CD14-positive monocyte (primary cell): Measurements from ENCODE around the gene TPM1. TPM values are rescaled to one million over a fixed set of nuclear protein-coding genes. Genes with fewer than 3 reads are reported as not detected.

Experiments
- DNase-seq, 3 donors: peaks; one replicate each; pipeline ENCODE4 v3.0.0-alpha.2; 2011 to 2022
- H2AFZ ChIP-seq: 2 replicates; pipeline ENCODE4 v1.6.0; 2012; ENCODE audit warnings: mild to moderate bottlenecking, low read depth, low read length, inconsistent platforms; ENCODE audit not compliant: insufficient read depth, poor library complexity, severe bottlenecking
- H3K27ac ChIP-seq, 2 donors: 1 replicate in 1 of 2; 2 replicates in 1 of 2; pipeline ENCODE4 v1.5.1; 2012 to 2013; ENCODE audit warnings: low read length in 2 of 2, control low read depth in 1 of 2, inconsistent platforms in 1 of 2, low read depth in 1 of 2, mild to moderate bottlenecking in 1 of 2
- H3K27me3 ChIP-seq, 2 donors: one replicate each; pipeline versions ENCODE4 v1.6.0 to v1.6.1; 2011 to 2013; ENCODE audit warnings: low read length in 2 of 2; ENCODE audit not compliant: control insufficient read depth in 2 of 2, insufficient read depth in 2 of 2
- H3K36me3 ChIP-seq, 2 donors: replicated peaks in 1 of 2; 1 replicate in 1 of 2; 2 replicates in 1 of 2; pipeline versions ENCODE4 v1.5.1 to v1.6.1; 2012 to 2013; ENCODE audit warnings: low read length in 2 of 2, control low read depth in 1 of 2, inconsistent platforms in 1 of 2, mild to moderate bottlenecking in 1 of 2; ENCODE audit not compliant: insufficient read depth in 2 of 2, control insufficient read depth in 1 of 2
- H3K4me1 ChIP-seq, 2 donors: 1 replicate in 1 of 2; 2 replicates in 1 of 2; pipeline versions ENCODE4 v1.5.1 to v1.6.1; 2012 to 2013; ENCODE audit warnings: low read length in 2 of 2, control low read depth in 1 of 2, inconsistent platforms in 1 of 2, mild to moderate bottlenecking in 1 of 2, moderate library complexity in 1 of 2; ENCODE audit not compliant: insufficient read depth in 2 of 2, control insufficient read depth in 1 of 2
- H3K4me2 ChIP-seq: replicated peaks from 2 replicates; pipeline ENCODE3; 2012; ENCODE audit warnings: low read length, moderate library complexity, mild to moderate bottlenecking; ENCODE audit not compliant: poor library complexity, severe bottlenecking; ENCODE audit errors: extremely low read depth
- H3K4me3 ChIP-seq, 3 experiments: fragments of 200-600 bp in 1 of 3; sonication (generic) in 1 of 3; replicated peaks in 1 of 3; 1 replicate in 2 of 3; 2 replicates in 1 of 3; pipeline ENCODE4 v1.5.1; 2011 to 2013; ENCODE audit warnings: low read length in 3 of 3, mild to moderate bottlenecking in 3 of 3, control low read depth in 2 of 3, low read depth in 2 of 3, inconsistent platforms in 1 of 3, moderate library complexity in 1 of 3
- H3K79me2 ChIP-seq: 2 replicates; pipeline ENCODE4 v1.6.0; 2012; ENCODE audit warnings: mild to moderate bottlenecking, control low read depth, inconsistent platforms, low read length, moderate library complexity; ENCODE audit not compliant: insufficient read depth
- H3K9ac ChIP-seq: 2 replicates; pipeline ENCODE4 v1.6.0; 2017; ENCODE audit warnings: low read length, mild to moderate bottlenecking; ENCODE audit not compliant: insufficient read depth, poor library complexity, severe bottlenecking
- H3K9me3 ChIP-seq, 2 donors: replicated peaks in 1 of 2; 1 replicate in 1 of 2; 2 replicates in 1 of 2; pipeline versions ENCODE4 v1.5.1 to v1.6.1; 2012 to 2013; ENCODE audit warnings: low read length in 2 of 2, control low read depth in 1 of 2; ENCODE audit not compliant: control insufficient read depth in 1 of 2, insufficient read depth in 1 of 2
- H4K20me1 ChIP-seq: 2 replicates; pipeline ENCODE4 v1.6.0; 2012; ENCODE audit warnings: mild to moderate bottlenecking, low read length, control low read depth, moderate library complexity; ENCODE audit not compliant: insufficient read depth
- H3K27ac Mint-ChIP-seq, 7 donors: one replicate each; pipeline ENCODE4 v1.8.0; 2020; ENCODE audit warnings: mild to moderate bottlenecking in 7 of 7, mixed read lengths in 7 of 7, moderate library complexity in 6 of 7, inconsistent platforms in 2 of 7
- H3K27me3 Mint-ChIP-seq, 3 donors: one replicate each; pipeline ENCODE4 v1.8.0; 2021 to 2022; ENCODE audit warnings: low read depth in 3 of 3, mild to moderate bottlenecking in 3 of 3, mixed read lengths in 3 of 3, moderate library complexity in 3 of 3, inconsistent platforms in 1 of 3
- H3K36me3 Mint-ChIP-seq, 2 donors: one replicate each; pipeline ENCODE4 v1.8.0; 2020; ENCODE audit warnings: mixed read lengths in 2 of 2, inconsistent platforms in 1 of 2, mild to moderate bottlenecking in 1 of 2
- H3K4me1 Mint-ChIP-seq: one replicate; pipeline ENCODE4 v1.8.0; 2020; ENCODE audit warnings: mild to moderate bottlenecking, mixed read lengths
- H3K4me3 Mint-ChIP-seq, 2 donors: one replicate each; pipeline ENCODE4 v1.8.0; 2020; ENCODE audit warnings: mild to moderate bottlenecking in 2 of 2, mixed read lengths in 2 of 2, moderate library complexity in 1 of 2
- H3K9me3 Mint-ChIP-seq, 7 donors: one replicate each; pipeline ENCODE4 v1.8.0; 2020 to 2022; ENCODE audit warnings: mixed read lengths in 7 of 7, mild to moderate bottlenecking in 6 of 7, moderate library complexity in 6 of 7, inconsistent platforms in 2 of 7
- CTCF ChIP-seq: fragments of 200-600 bp; IDR thresholded peaks from one replicate; pipeline ENCODE4 v1.8.0; 2022; ENCODE audit warnings: antibody characterized with exemption, mild to moderate bottlenecking
- WGBS: methylation state at CpG from one replicate; pipeline ENCODE4 v1.1.5; 2013; ENCODE audit warnings: missing lambda C conversion rate; ENCODE audit not compliant: insufficient coverage; 5-methylcytosine and 5-hydroxymethylcytosine counted together
- intact Hi-C, 2 donors: fragments of 100-400 bp; cut with micrococcal nuclease; formaldehyde crosslinking; loops; one replicate each; pipeline versions ENCODE4 v1.15.0 to v1.15.1; 2023
- polyA plus RNA-seq, 3 donors: library from polyadenylated mRNA; depleted of rRNA in 1 of 3; unstranded in 2 of 3; stranded (reverse) in 1 of 3; fragments of 300-500 nt in 2 of 3; fragments of >200 nt in 1 of 3; fragmentation: Illumina TruSeq in 2 of 3; gene quantifications; 1 replicate in 2 of 3; 2 replicates in 1 of 3; pipeline ENCODE4 v1.2.3, GENCODE V29; 2012 to 2021

TPM1 gene
- polyA plus RNA-seq, 3 donors: 11.7 to 15.9 (median 11.9) TPM

- Histone ChIP-seq H3K4me2 (peak overlapping the region; percentile 72), H3K9ac (no peak overlapping the region), H3K79me2 (no peaks in the 10 kb centered on the region), H3K36me3 (no peaks in the 10 kb centered on the region), H2AFZ (peak overlapping the region; percentile 76), H3K4me3 (peak overlapping the region; percentile 14 to 60 (median 22)), H3K27me3 (peaks cover 0 to 5% of the 10 kb centered on the region in 2 donors), H3K27ac (peak overlapping the region; percentile 67 to 81), H4K20me1 (no peaks in the 10 kb centered on the region), H3K9me3 (no peaks in the 10 kb centered on the region), H3K4me1 (peaks cover 20% of the 10 kb centered on the region in 2 donors)
- H3K36me3 Mint-ChIP-seq: peaks cover 0 to 1% of the 10 kb centered on the region in 2 donors
- H3K4me1 Mint-ChIP-seq: peaks cover 27% of the 10 kb centered on the region
- no peak for TF ChIP-seq CTCF
- intact Hi-C loops: no loop called here
- peak overlapping the region; percentile 83 to 95 (median 91) for H3K27ac Mint-ChIP-seq
- peak overlapping the region; percentile 70 to 91 for H3K4me3 Mint-ChIP-seq
- peaks cover 0 to 3% (median 0%) of the 10 kb centered on the region in 7 donors for H3K9me3 Mint-ChIP-seq
- H3K27me3 Mint-ChIP-seq: peaks cover 3 to 15% (median 10%) of the 10 kb centered on the region in 3 donors
- peak; percentile 65 to 75 (median 75) for DNase-seq
- 0% methylated on average over 2 of the region's 6 CpGs for WGBS
Observed at GRCh38 chr15:63030101-63030551, 12.4 kb upstream of the TPM1 start.

GRCh38 chr15:63034578-63034977 lies 8.0 kb upstream of the TPM1 start:
- peaks cover 15% of the 10 kb centered on the region in 2 donors for H3K4me1 ChIP-seq
- Mint-ChIP-seq H3K4me3 (no peak overlapping the region), H3K9me3 (peaks cover 0 to 1% (median 0%) of the 10 kb centered on the region in 7 donors), H3K36me3 (no peaks in the 10 kb centered on the region), H3K27ac (no peak overlapping the region), H3K4me1 (peaks cover 18% of the 10 kb centered on the region), H3K27me3 (peaks cover 8 to 23% (median 19%) of the 10 kb centered on the region in 3 donors)
- peaks cover 9 to 16% of the 10 kb centered on the region in 2 donors for H3K27me3 ChIP-seq
- intact Hi-C loops: no loop called here
- DNase-seq: no peak
- H3K4me2 ChIP-seq: no peak overlapping the region
- no peaks in the 10 kb centered on the region for H3K36me3 ChIP-seq
- no peaks in the 10 kb centered on the region for H4K20me1 ChIP-seq
- no CpG with 5 or more reads among the region's 2 CpGs for WGBS
- H3K27ac ChIP-seq: no peak overlapping the region
- peaks cover 0 to under 1% of the 10 kb centered on the region in 2 donors for H3K9me3 ChIP-seq
- H3K9ac ChIP-seq: no peak overlapping the region
- no peak for TF ChIP-seq CTCF
- no peak overlapping the region for H2AFZ ChIP-seq
- no peak overlapping the region for H3K4me3 ChIP-seq
- no peaks in the 10 kb centered on the region for H3K79me2 ChIP-seq
